H9 (cell line): ENCODE results near the gene ARFGAP2. TPM values are rescaled to one million over a fixed set of nuclear protein-coding genes. Genes with fewer than 3 reads are reported as not detected.

Experiments
- DNase-seq: peaks from one replicate; pipeline ENCODE4 v3.0.0-alpha.2; 2017
- H2AFZ ChIP-seq: one replicate; pipeline ENCODE4 v1.6.1; 2013; ENCODE audit warnings: mild to moderate bottlenecking, low read length, control low read depth, moderate library complexity
- H2AK5ac ChIP-seq: 2 replicates; pipeline ENCODE4 v1.6.1; 2013; ENCODE audit warnings: low read length, control low read depth, mixed read lengths; ENCODE audit not compliant: insufficient read length
- H2BK120ac ChIP-seq: one replicate; pipeline ENCODE4 v1.6.1; 2013; ENCODE audit warnings: low read depth, mild to moderate bottlenecking, low read length, control low read depth, inconsistent platforms; ENCODE audit not compliant: poor library complexity, severe bottlenecking
- H2BK12ac ChIP-seq: 2 replicates; pipeline ENCODE4 v1.6.1; 2013; ENCODE audit warnings: low read length, control low read depth, mixed read lengths, low read depth; ENCODE audit not compliant: insufficient read length
- H2BK15ac ChIP-seq: 2 replicates; pipeline ENCODE4 v1.6.1; 2013; ENCODE audit warnings: low read depth, low read length, control low read depth
- H2BK20ac ChIP-seq: one replicate; pipeline ENCODE4 v1.6.1; 2013; ENCODE audit warnings: low read depth, mild to moderate bottlenecking, low read length, control low read depth, inconsistent platforms; ENCODE audit not compliant: poor library complexity, severe bottlenecking
- H2BK5ac ChIP-seq: 2 replicates; pipeline ENCODE4 v1.6.1; 2013; ENCODE audit warnings: low read length, control low read depth, mixed read lengths; ENCODE audit not compliant: insufficient read length
- H3K14ac ChIP-seq: 2 replicates; pipeline ENCODE4 v1.6.1; 2013; ENCODE audit warnings: low read length, control low read depth; ENCODE audit not compliant: insufficient read depth
- H3K18ac ChIP-seq: 2 replicates; pipeline ENCODE4 v1.6.1; 2013; ENCODE audit warnings: low read depth, mild to moderate bottlenecking, mixed read lengths, low read length, control low read depth; ENCODE audit not compliant: insufficient read length
- H3K23ac ChIP-seq: 2 replicates; pipeline ENCODE4 v1.6.1; 2013; ENCODE audit warnings: low read length, control low read depth, mixed read lengths, low read depth; ENCODE audit not compliant: insufficient read length
- H3K23me2 ChIP-seq: 2 replicates; pipeline ENCODE4 v1.6.1; 2013; ENCODE audit warnings: low read depth, mild to moderate bottlenecking, mixed read lengths, low read length, control low read depth; ENCODE audit not compliant: insufficient read length, poor library complexity, severe bottlenecking
- H3K27ac ChIP-seq: 2 replicates; pipeline ENCODE4 v1.5.1; 2013; ENCODE audit warnings: low read length, control low read depth, mixed read lengths, low read depth; ENCODE audit not compliant: insufficient read length
- H3K27me3 ChIP-seq: 2 replicates; pipeline ENCODE4 v1.6.1; 2013; ENCODE audit warnings: low read length, control low read depth, inconsistent platforms; ENCODE audit not compliant: insufficient read depth
- H3K4ac ChIP-seq: 2 replicates; pipeline ENCODE4 v1.6.1; 2013; ENCODE audit warnings: low read depth, mild to moderate bottlenecking, control low read depth, inconsistent platforms, low read length, moderate library complexity
- H3K4me1 ChIP-seq: 2 replicates; pipeline ENCODE4 v1.6.1; 2013; ENCODE audit warnings: low read length, control low read depth, inconsistent platforms; ENCODE audit not compliant: insufficient read depth
- H3K4me2 ChIP-seq: 2 replicates; pipeline ENCODE4 v1.6.1; 2013; ENCODE audit warnings: low read length, control low read depth, mixed read lengths; ENCODE audit not compliant: insufficient read length, insufficient read depth
- H3K56ac ChIP-seq: 2 replicates; pipeline ENCODE4 v1.6.1; 2013; ENCODE audit warnings: low read depth, mild to moderate bottlenecking, mixed read lengths, low read length, control low read depth; ENCODE audit not compliant: insufficient read length
- H3K79me1 ChIP-seq: 2 replicates; pipeline ENCODE4 v1.6.1; 2013; ENCODE audit warnings: low read depth, mild to moderate bottlenecking, moderate library complexity, low read length, control low read depth, inconsistent platforms; ENCODE audit not compliant: insufficient read depth, poor library complexity, severe bottlenecking
- H3K79me2 ChIP-seq: 2 replicates; pipeline ENCODE4 v1.6.1; 2013; ENCODE audit warnings: low read length, control low read depth, inconsistent platforms; ENCODE audit not compliant: insufficient read depth
- H3K9ac ChIP-seq: 2 replicates; pipeline ENCODE4 v1.6.1; 2013; ENCODE audit warnings: low read length, control low read depth, mixed read lengths; ENCODE audit not compliant: insufficient read length; ENCODE audit errors: extremely low read depth
- H3K9me3 ChIP-seq: one replicate; pipeline ENCODE4 v1.6.1; 2013; ENCODE audit warnings: low read depth, low read length, inconsistent platforms; ENCODE audit not compliant: control insufficient read depth
- H3T11ph ChIP-seq: one replicate; pipeline ENCODE4 v1.6.1; 2013; ENCODE audit warnings: mild to moderate bottlenecking, low read length, control low read depth, inconsistent platforms
- H4K20me1 ChIP-seq: one replicate; pipeline ENCODE4 v1.6.1; 2013; ENCODE audit not compliant: control insufficient read depth, insufficient read length, insufficient read depth
- H4K5ac ChIP-seq: 2 replicates; pipeline ENCODE4 v1.6.1; 2013; ENCODE audit warnings: low read depth, mild to moderate bottlenecking, mixed read lengths, low read length, control low read depth; ENCODE audit not compliant: insufficient read length
- H4K8ac ChIP-seq: replicated peaks from 2 replicates; pipeline ENCODE4 v1.6.1; 2013; ENCODE audit warnings: low read length, control low read depth, mixed read lengths, low read depth; ENCODE audit not compliant: insufficient read length
- H4K91ac ChIP-seq: 2 replicates; pipeline ENCODE4 v1.6.1; 2013; ENCODE audit warnings: low read depth, mild to moderate bottlenecking, moderate library complexity, mixed read lengths, low read length, control low read depth; ENCODE audit not compliant: insufficient read length
- H3K27ac Mint-ChIP-seq, 3 experiments: 2 replicates in 2 of 3; 3 replicates in 1 of 3; pipeline ENCODE4 v1.8.0; 2020 to 2021; ENCODE audit warnings: mixed read lengths in 3 of 3, mild to moderate bottlenecking in 1 of 3, moderate library complexity in 1 of 3
- H3K27me3 Mint-ChIP-seq: 2 replicates; pipeline ENCODE4 v1.8.0; 2021; ENCODE audit warnings: low read depth, mild to moderate bottlenecking, moderate library complexity, mixed read lengths
- H3K36me3 Mint-ChIP-seq, 3 experiments: 2 replicates in 2 of 3; 3 replicates in 1 of 3; pipeline ENCODE4 v1.8.0; 2020 to 2021; ENCODE audit warnings: low read depth in 3 of 3, mixed read lengths in 3 of 3; ENCODE audit not compliant: insufficient read depth in 1 of 3
- H3K4me1 Mint-ChIP-seq, 2 experiments: 2 replicates each; pipeline ENCODE4 v1.8.0; 2020; ENCODE audit warnings: mixed read lengths in 2 of 2
- H3K4me3 Mint-ChIP-seq, 2 experiments: 2 replicates in 1 of 2; 3 replicates in 1 of 2; pipeline ENCODE4 v1.8.0; 2020 to 2021; ENCODE audit warnings: mild to moderate bottlenecking in 2 of 2, mixed read lengths in 2 of 2, moderate library complexity in 1 of 2
- H3K9me3 Mint-ChIP-seq, 2 experiments: 2 replicates in 1 of 2; 3 replicates in 1 of 2; pipeline ENCODE4 v1.8.0; 2020; ENCODE audit warnings: mild to moderate bottlenecking in 2 of 2, mixed read lengths in 2 of 2, moderate library complexity in 1 of 2
- CTCF ChIP-seq: fragments of 200-600 bp; sonication (generic); conservative IDR thresholded peaks from 3 replicates; pipeline ENCODE4 v1.8.0; 2021; ENCODE audit warnings: antibody characterized with exemption, mild to moderate bottlenecking
- total RNA-seq: library from RNA; stranded (reverse); gene quantifications from 2 replicates; pipeline ENCODE4 v1.2.1, GENCODE V29; 2021

Gene ARFGAP2
- total RNA-seq, 1 experiment from 2014 or later: 72.3 TPM

GRCh38 chr11:47132490-47132889 lies 44.2 kb downstream of the ARFGAP2 start:
- H3K36me3 Mint-ChIP-seq: peaks cover 0 to 3% (median under 1%) of the 10 kb centered on the region in 3 experiments; a peak in 4 of 7 replicates
- H3K14ac ChIP-seq: no peak overlapping the region
- H3K27ac ChIP-seq: no peak overlapping the region
- no peak overlapping the region for H3K56ac ChIP-seq
- no peaks in the 10 kb centered on the region for H3K27me3 ChIP-seq
- H2AK5ac ChIP-seq: no peak overlapping the region
- H4K20me1 ChIP-seq: no peaks in the 10 kb centered on the region
- H3K4me3 Mint-ChIP-seq: no peak overlapping the region
- no peak overlapping the region for H4K5ac ChIP-seq
- no peaks in the 10 kb centered on the region for H3K79me1 ChIP-seq
- peaks cover 6% of the 10 kb centered on the region; the same call in 1 of the 2 replicates for H3K4me1 ChIP-seq
- no peaks in the 10 kb centered on the region for H3K27me3 Mint-ChIP-seq
- H3T11ph ChIP-seq: no peak overlapping the region
- H2BK120ac ChIP-seq: no peak overlapping the region
- no peak overlapping the region for H4K8ac ChIP-seq
- H3K9me3 Mint-ChIP-seq: no peaks in the 10 kb centered on the region
- H3K4me2 ChIP-seq: no peak overlapping the region
- DNase-seq: no peak
- no peak overlapping the region for H3K4ac ChIP-seq
- no peak for TF ChIP-seq CTCF
- H3K23me2 ChIP-seq: no peaks in the 10 kb centered on the region
- H2AFZ ChIP-seq: no peak overlapping the region
- no peak overlapping the region for H3K18ac ChIP-seq
- H3K9ac ChIP-seq: no peak overlapping the region
- H2BK12ac ChIP-seq: no peak overlapping the region
- no peak overlapping the region for H4K91ac ChIP-seq
- no peak overlapping the region for H2BK15ac ChIP-seq
- no peak overlapping the region for H2BK20ac ChIP-seq
- peaks cover 19 to 33% of the 10 kb centered on the region in 2 experiments for H3K4me1 Mint-ChIP-seq
- no peaks in the 10 kb centered on the region for H3K9me3 ChIP-seq
- H3K23ac ChIP-seq: no peak overlapping the region
- H3K27ac Mint-ChIP-seq: no peak overlapping the region
- no peak overlapping the region for H2BK5ac ChIP-seq
- no peaks in the 10 kb centered on the region for H3K79me2 ChIP-seq
